Measurements from ENCODE around the gene TMEM147.
A peak's percentile ranks its signal among the peaks of the same experiment; 100 is the strongest.

The TMEM147 gene

DNA sequence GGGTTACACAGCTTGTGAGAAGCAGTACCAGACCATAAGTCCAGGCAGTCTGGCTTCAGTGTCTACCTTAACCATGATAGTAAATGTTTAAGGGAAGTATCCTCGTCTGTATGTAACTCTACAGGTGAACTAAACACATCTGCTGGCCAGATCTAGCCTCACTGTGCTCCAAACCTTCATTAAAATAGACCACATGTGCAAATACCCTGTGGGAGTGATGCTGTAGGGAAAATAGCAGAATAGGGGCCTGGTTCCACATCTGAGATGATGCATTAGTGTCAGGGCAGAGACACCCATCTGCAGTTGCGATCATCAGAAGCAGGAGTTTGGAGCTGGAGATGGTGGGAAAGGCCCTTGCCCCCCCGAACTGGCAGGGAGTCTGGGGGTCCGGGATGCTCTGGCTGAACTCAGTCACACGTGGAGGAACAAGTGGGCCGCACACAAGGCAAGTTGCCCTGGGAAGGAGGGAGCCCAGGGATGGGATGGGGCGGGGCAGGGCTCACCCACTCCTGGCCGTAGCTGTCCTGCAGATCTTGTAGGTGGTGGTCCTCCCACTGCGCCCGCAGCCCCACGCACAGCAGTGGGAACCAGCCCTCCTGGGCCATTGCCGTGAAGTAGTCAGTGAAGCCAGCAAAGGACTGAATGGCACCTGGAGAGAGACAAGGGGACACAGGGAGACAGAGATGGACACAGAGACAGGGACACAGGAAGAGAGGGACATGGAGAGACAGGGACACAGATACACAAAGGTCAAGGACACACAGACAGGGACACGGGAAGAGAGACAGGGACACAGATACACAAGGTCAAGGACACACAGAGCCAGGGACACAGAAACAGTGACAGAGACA is 7.3 kb downstream of the TMEM147 start:
- Histone ChIP-seq H3K9me3 (ENCODE audit: control insufficient read depth, insufficient read depth, low read depth, low read length) (no peaks in the 10 kb centered on the region), H3K4me1 (ENCODE audit: control insufficient read depth, insufficient read depth, low read length) (no peaks in the 10 kb centered on the region), H3K36me3 (ENCODE audit: control insufficient read depth in 2 of 2, insufficient read depth in 1 of 2, low read length in 2 of 2) (peaks cover 12 to 23% of the 10 kb centered on the region in 2 experiments; a peak in 2 of 3 replicates), H3K27ac (ENCODE audit: extremely low read depth, low read depth, low read length) (no peak overlapping the region), H3K4me3 (ENCODE audit: low read depth, low read length) (no peak overlapping the region)
- TF ChIP-seq REST (tag by site-specific recombination; IDR thresholded peaks at IDR 0.05): no peak
- peak; percentile 54; the same call in 1 of the 2 replicates for TF ChIP-seq ZNF175 (tag by site-specific recombination; IDR thresholded peaks at IDR 0.05)
- peak; percentile 98; the same call in 1 of the 2 replicates for TF ChIP-seq ZNF311 (tag by site-specific recombination; IDR thresholded peaks at IDR 0.05; ENCODE audit: borderline replicate concordance)
- TF ChIP-seq SALL2 (tag by site-specific recombination; IDR thresholded peaks at IDR 0.05; ENCODE audit: borderline replicate concordance): 0 out of 2 replicates have a peak, but pooled peaks have one; percentile 57
- TF ChIP-seq EGR2 (tag by site-specific recombination; IDR thresholded peaks at IDR 0.05; ENCODE audit: low read depth): peak; percentile 90
- peak; percentile 66 for TF ChIP-seq ZFHX2 (tag by site-specific recombination; conservative IDR thresholded peaks at IDR 0.05)
- TF ChIP-seq ZNF169 (tag by site-specific recombination; IDR thresholded peaks at IDR 0.05): no peak
- peak; percentile 50; the same call in 1 of the 2 replicates for TF ChIP-seq ZNF521 (tag by site-specific recombination; IDR thresholded peaks at IDR 0.05)
- no peak for TF ChIP-seq ZNF274 (IDR thresholded peaks at IDR 0.05; ENCODE audit: low read length)
- no peak for TF ChIP-seq ZNF274 (tag by site-specific recombination; IDR thresholded peaks at IDR 0.05; ENCODE audit: borderline replicate concordance)
- peak; percentile 92 for TF ChIP-seq ZNF623 (tag by site-specific recombination; IDR thresholded peaks at IDR 0.05)
- peak; percentile 82; the same call in 1 of the 2 replicates for TF ChIP-seq ZNF473 (tag by site-specific recombination; IDR thresholded peaks at IDR 0.05)
- ChIA-PET POLR2A (interaction anchor here (1.2 kb wide), 1 partner anchor 91 kb away, joined by 4 read pairs; no protein-coding TSS in a partner anchor), CTCF (interaction anchor here (0.7 to 1.6 kb wide), 3 partner anchors 39 to 90 kb away, joined by 3 to 9 read pairs (median 6); no protein-coding TSS in a partner anchor)

GRCh38 chr19:35553385-35554000 is 8.1 kb downstream of the TMEM147 start:
- ChIA-PET POLR2A (interaction anchor here (0.6 kb wide), 1 partner anchor 49 kb away, joined by 3 read pairs; no protein-coding TSS in a partner anchor), CTCF (interaction anchor here (0.7 kb wide), 1 partner anchor 155 kb away, joined by 3 read pairs; no protein-coding TSS in a partner anchor)
- Histone ChIP-seq H3K27ac (ENCODE audit: extremely low read depth, low read depth, low read length) (no peak overlapping the region), H3K4me3 (ENCODE audit: low read depth, low read length) (no peak overlapping the region), H3K36me3 (ENCODE audit: control insufficient read depth in 2 of 2, insufficient read depth in 1 of 2, low read length in 2 of 2) (peaks cover 10 to 15% of the 10 kb centered on the region in 2 experiments; a peak in 2 of 3 replicates), H3K4me1 (ENCODE audit: control insufficient read depth, insufficient read depth, low read length) (peaks cover 6% of the 10 kb centered on the region), H3K9me3 (ENCODE audit: control insufficient read depth, insufficient read depth, low read depth, low read length) (no peaks in the 10 kb centered on the region)
- TF ChIP-seq FEZF1 (tag by site-specific recombination; IDR thresholded peaks at IDR 0.05) (no peak), ZNF510 (tag by site-specific recombination; IDR thresholded peaks at IDR 0.05; ENCODE audit: insufficient replicate concordance) (no peak), OSR2 (tag by site-specific recombination; IDR thresholded peaks at IDR 0.05) (no peak), ZNF544 (tag by site-specific recombination; IDR thresholded peaks at IDR 0.05) (no peak), ZNF473 (tag by site-specific recombination; IDR thresholded peaks at IDR 0.05) (no peak), HOXA7 (CRISPR knock-in tag; IDR thresholded peaks at IDR 0.05; ENCODE audit: borderline replicate concordance) (no peak), ZNF596 (tag by site-specific recombination; IDR thresholded peaks at IDR 0.05) (no peak), ZBTB48 (tag by site-specific recombination; IDR thresholded peaks at IDR 0.05) (0 out of 2 replicates have a peak, but pooled peaks have one; percentile 12), ZNF366 (tag by site-specific recombination; conservative IDR thresholded peaks at IDR 0.05) (no peak), ZFHX2 (tag by site-specific recombination; conservative IDR thresholded peaks at IDR 0.05) (peak; percentile 3; the same call in 1 of the 2 replicates), ZNF148 (tag by site-specific recombination; IDR thresholded peaks at IDR 0.05; ENCODE audit: borderline replicate concordance) (peak; percentile 14; the same call in 1 of the 2 replicates), ZNF488 (tag by site-specific recombination; IDR thresholded peaks at IDR 0.05) (no peak), ZNF174 (tag by site-specific recombination; IDR thresholded peaks at IDR 0.05) (no peak), TRIM28 (IDR thresholded peaks at IDR 0.05; ENCODE audit: borderline replicate concordance, low read length) (no peak), ZNF433 (tag by site-specific recombination; IDR thresholded peaks at IDR 0.05; ENCODE audit: low read depth) (no peak), ZNF292 (tag by site-specific recombination; IDR thresholded peaks at IDR 0.05; ENCODE audit: borderline replicate concordance, low read depth) (no peak)

Data from HEK293 (cell line).